A549 (cell line): Measurements from ENCODE around the gene RHBDF2. TPM values are rescaled to one million over a fixed set of nuclear protein-coding genes. Genes with fewer than 3 reads are reported as not detected.
A peak's percentile ranks its signal among the peaks of the same experiment; 100 is the strongest.

Source experiments
- ATAC-seq, 2 experiments: fragments of 200-7000 bp in 1 of 2; fragments of >200 bp in 1 of 2; cut with Nextera tagmentation in 1 of 2; cut with Tn5 transposase in 1 of 2; 3 replicates each; pipeline versions ENCODE4 v1.8.0 to v1.9.1; 2018 to 2020; ENCODE audit warnings: mild to moderate bottlenecking in 1 of 2, moderate library complexity in 1 of 2
- CTCF ChIA-PET: fragments of 300-600 bp; sonication (Branson Sonifier 250); formaldehyde crosslinking; extraction: SDS; loops from one replicate; lab custom pipeline; 2021; ENCODE audit warnings: antibody characterized with exemption, inconsistent platforms; lab: Yijun Ruan, JAX
- POLR2A ChIA-PET: fragments of 350-600 bp; formaldehyde crosslinking; extraction: SDS; loops from one replicate; lab custom pipeline; 2021; ENCODE audit warnings: antibody characterized with exemption, inconsistent platforms; lab: Yijun Ruan, JAX
- DNase-seq, 2 experiments: peaks; one replicate each; pipeline versions ENCODE4 v3.0.0 to v3.0.0-alpha.2; 2011 to 2016; ENCODE audit warnings: low read depth in 1 of 2, low spot score in 1 of 2
- FAIRE-seq: peaks from 2 replicates; lab custom pipeline; 2011; peaks lifted over from hg19 to GRCh38; lab: Jason Lieb, UNC
- H3K27ac ChIP-seq, 2 experiments: fragments of >200 bp; sonication (Bioruptor Twin); formaldehyde crosslinking; 3 replicates each; pipeline ENCODE4 v1.5.1; 2016 to 2017
- H3K4me1 ChIP-seq: fragments of >200 bp; sonication (Bioruptor Twin); formaldehyde crosslinking; 3 replicates; pipeline ENCODE4 v1.6.1; 2016
- H3K4me2 ChIP-seq: fragments of >200 bp; sonication (Bioruptor Twin); formaldehyde crosslinking; 3 replicates; pipeline ENCODE4 v1.6.1; 2016
- H3K4me3 ChIP-seq: fragments of >200 bp; sonication (Bioruptor Twin); formaldehyde crosslinking; 3 replicates; pipeline ENCODE4 v1.5.1; 2016
- H3K9me3 ChIP-seq: fragments of >200 bp; sonication (Bioruptor Twin); formaldehyde crosslinking; 3 replicates; pipeline ENCODE4 v1.6.1; 2016
- ATOH8 ChIP-seq: fragments of 250-450 bp; sonication (Bioruptor Pico); IDR thresholded peaks from 2 replicates; pipeline ENCODE4 v1.5.0; 2020; ENCODE audit warnings: low read depth, mild to moderate bottlenecking, moderate library complexity
- CBX8 ChIP-seq: fragments of 200-600 bp; sonication (generic); IDR thresholded peaks from 2 replicates; pipeline ENCODE4 v1.6.1; 2016
- CEBPB ChIP-seq, 2 experiments: fragments of >200 bp in 1 of 2; sonication (Bioruptor Twin) in 1 of 2; formaldehyde crosslinking in 1 of 2; IDR thresholded peaks; 2 replicates each; pipeline ENCODE4 v1.6.1; 2012 to 2016
- CHD4 ChIP-seq: fragments of 200-600 bp; sonication (generic); IDR thresholded peaks from 2 replicates; pipeline ENCODE4 v1.6.1; 2016; ENCODE audit warnings: antibody characterized with exemption, mild to moderate bottlenecking, borderline replicate concordance
- ESRRA ChIP-seq: fragments of 150-350 bp; IDR thresholded peaks from 2 replicates; pipeline ENCODE4 v1.6.1; 2014; ENCODE audit warnings: mild to moderate bottlenecking, low read length, borderline replicate concordance
- FOSB ChIP-seq: fragments of 250-450 bp; sonication (Bioruptor Pico); IDR thresholded peaks from 2 replicates; pipeline ENCODE4 v1.5.0; 2020; ENCODE audit warnings: mild to moderate bottlenecking, moderate library complexity
- HES2 ChIP-seq: fragments of >200 bp; sonication (Bioruptor Twin); formaldehyde crosslinking; IDR thresholded peaks from 2 replicates; pipeline ENCODE4 v1.6.1; 2016
- HEYL ChIP-seq: fragments of 250-450 bp; sonication (Bioruptor Pico); IDR thresholded peaks from 2 replicates; pipeline ENCODE4 v1.8.0; 2021; ENCODE audit warnings: mild to moderate bottlenecking, moderate library complexity
- HOXA7 ChIP-seq: fragments of 250-450 bp; sonication (Bioruptor Pico); IDR thresholded peaks from 2 replicates; pipeline ENCODE4 v1.5.0; 2020; ENCODE audit warnings: mild to moderate bottlenecking, moderate library complexity
- HOXB13 ChIP-seq: fragments of 250-450 bp; sonication (Bioruptor Pico); IDR thresholded peaks from 2 replicates; pipeline ENCODE4 v1.5.0; 2020; ENCODE audit warnings: low read depth, mild to moderate bottlenecking, moderate library complexity
- HOXB5 ChIP-seq: fragments of 250-450 bp; sonication (Bioruptor Pico); IDR thresholded peaks from 2 replicates; pipeline ENCODE4 v1.5.0; 2020; ENCODE audit warnings: mild to moderate bottlenecking, moderate library complexity
- JUNB ChIP-seq: fragments of >200 bp; sonication (Bioruptor Twin); formaldehyde crosslinking; IDR thresholded peaks from 2 replicates; pipeline ENCODE4 v1.6.1; 2016
- MAX ChIP-seq: IDR thresholded peaks from 2 replicates; pipeline ENCODE4 v1.6.1; 2012
- MAZ ChIP-seq: fragments of 150-350 bp; IDR thresholded peaks from 2 replicates; pipeline ENCODE4 v1.6.1; 2014; ENCODE audit warnings: antibody characterized with exemption, low read depth, low read length, borderline replicate concordance
- NR3C1 ChIP-seq: fragments of >200 bp; sonication (Bioruptor Twin); formaldehyde crosslinking; IDR thresholded peaks from 3 replicates; pipeline ENCODE4 v1.6.1; 2017
- PBX3 ChIP-seq: IDR thresholded peaks from 2 replicates; pipeline ENCODE4 v1.6.1; 2012
- PHF8 ChIP-seq: fragments of 200-600 bp; sonication (generic); IDR thresholded peaks from 2 replicates; pipeline ENCODE4 v1.6.1; 2016; ENCODE audit warnings: low read depth, mild to moderate bottlenecking, antibody characterized with exemption, moderate library complexity, borderline replicate concordance
- RCOR1 ChIP-seq: fragments of 150-350 bp; IDR thresholded peaks from 2 replicates; pipeline ENCODE4 v1.6.1; 2014; ENCODE audit warnings: antibody characterized with exemption, low read length, low read depth
- RFX5 ChIP-seq: fragments of 450-650 bp; IDR thresholded peaks from 2 replicates; pipeline ENCODE4 v1.7.1; 2014; ENCODE audit warnings: antibody characterized with exemption, mild to moderate bottlenecking, moderate library complexity
- SMC3 ChIP-seq: fragments of >200 bp; sonication (Bioruptor Twin); formaldehyde crosslinking; IDR thresholded peaks from 3 replicates; pipeline ENCODE4 v1.6.1; 2018; ENCODE audit warnings: inconsistent platforms
- SREBF2 ChIP-seq: fragments of 450-650 bp; IDR thresholded peaks from 2 replicates; pipeline ENCODE4 v1.6.1; 2014; ENCODE audit warnings: mild to moderate bottlenecking, moderate library complexity
- ZC3H11A ChIP-seq: fragments of 450-650 bp; IDR thresholded peaks from 2 replicates; pipeline ENCODE4 v1.6.1; 2014; ENCODE audit warnings: antibody characterized with exemption, mild to moderate bottlenecking
- ZFP36 ChIP-seq: fragments of 450-650 bp; IDR thresholded peaks from 2 replicates; pipeline ENCODE4 v1.6.1; 2014; ENCODE audit warnings: borderline replicate concordance; ENCODE audit not compliant: partially characterized antibody
- ZNF302 ChIP-seq: fragments of 250-450 bp; sonication (Bioruptor Pico); IDR thresholded peaks from 2 replicates; pipeline ENCODE4 v1.9.0; 2021; ENCODE audit warnings: inconsistent platforms, mild to moderate bottlenecking, moderate library complexity
- WGBS: methylation state at CpG from one replicate; pipeline ENCODE4 v1.1.6; 2017; ENCODE audit errors: missing lambda C conversion rate; 5-methylcytosine and 5-hydroxymethylcytosine counted together
- polyA plus RNA-seq, 4 experiments: library from polyadenylated mRNA; depleted of rRNA in 3 of 4; stranded (reverse); fragments of >200 nt; fragmentation: RNase III in 1 of 4; extraction: RNeasy Plus Mini Kit Qiagen cat#74134 plus additional on column Dnase treatment in 1 of 4; gene quantifications; 2 replicates in 3 of 4; 3 replicates in 1 of 4; pipeline ENCODE4 v1.2.3, GENCODE V29; 2011 to 2017

RHBDF2 gene
- polyA plus RNA-seq, 2 of the 4 experiments (the other 2 are of a cell fraction) = 14.0 to 42.9 TPM

- POLR2A ChIA-PET = no interaction called here
These were observed 63.5 kb downstream of the RHBDF2 start for GRCh38 chr17:76437467-76438402.

GRCh38 chr17:76435751-76436150, 65.5 kb downstream of the RHBDF2 start:
- Histone ChIP-seq H3K4me2 (no peak overlapping the region), H3K27ac (no peak overlapping the region), H3K9me3 (no peaks in the 10 kb centered on the region), H3K4me1 (peaks cover 19% of the 10 kb centered on the region), H3K4me3 (no peak overlapping the region)
- FAIRE-seq (no peak), ATAC-seq (no peak), DNase-seq (no peak)
- WGBS = 94% methylated on average over 11 of the region's 11 CpGs
- TF ChIP-seq ZC3H11A (no peak), NR3C1 (no peak), CBX8 (no peak), ESRRA (no peak), PHF8 (no peak), RCOR1 (no peak), FOSB (CRISPR knock-in tag) (no peak), ATOH8 (CRISPR knock-in tag) (no peak), HOXB13 (CRISPR knock-in tag) (no peak)
- CTCF ChIA-PET = interaction anchor here (0.6 to 35.0 kb wide), 12 partner anchors 9 to 1279 kb away, joined by 3 to 1107 read pairs (median 4); partner anchors contain the start of gene SPHK1
- POLR2A ChIA-PET = interaction anchor here (1.7 kb wide), 1 partner anchor 11 kb away, joined by 6 read pairs; no protein-coding TSS in a partner anchor

More at GRCh38 chr17:76437467-76438402, 63.5 kb downstream of the RHBDF2 start:
- H3K27ac ChIP-seq = 0 out of 6 replicates have a peak overlapping the region, but pooled peaks of 1 of the 2 experiments have one; percentile 12
- no peak overlapping the region for H3K4me2 ChIP-seq
- FAIRE-seq = no peak
- WGBS = 84% methylated on average over 13 of the region's 13 CpGs
- no peak for DNase-seq
- H3K9me3 ChIP-seq = no peaks in the 10 kb centered on the region
- peaks cover 30% of the 10 kb centered on the region for H3K4me1 ChIP-seq
- no peak for TF ChIP-seq SMC3
- 0 out of 4 replicates have a peak, but pooled peaks of 1 of the 2 experiments have one; percentile 35 for TF ChIP-seq CEBPB (IDR thresholded peaks at IDR 0.05)
- TF ChIP-seq, all 56 proteins: peak for 1
- CTCF ChIA-PET = interaction anchor here (0.7 to 35.0 kb wide), 7 partner anchors 11 to 31 kb away, joined by 3 to 1107 read pairs (median 8); no protein-coding TSS in a partner anchor
- no peak for ATAC-seq
- no peak overlapping the region for H3K4me3 ChIP-seq

- Histone ChIP-seq H3K27ac (no peak overlapping the region), H3K4me2 (no peak overlapping the region), H3K9me3 (no peaks in the 10 kb centered on the region), H3K4me3 (no peak overlapping the region), H3K4me1 (peaks cover 19% of the 10 kb centered on the region)
- ATAC-seq = no peak
- ChIA-PET CTCF (interaction anchor here (0.6 to 35.0 kb wide), 10 partner anchors 11 to 479 kb away, joined by 3 to 1107 read pairs (median 6); partner anchors contain the start of gene SPHK1), POLR2A (interaction anchor here (1.7 kb wide), 1 partner anchor 12 kb away, joined by 6 read pairs; no protein-coding TSS in a partner anchor)
- WGBS = 84% methylated on average over 7 of the region's 7 CpGs
- no peak for DNase-seq
- TF ChIP-seq SMC3 (no peak), RFX5 (no peak), JUNB (no peak), HOXB5 (CRISPR knock-in tag) (no peak)
- no peak for FAIRE-seq
These were observed 66.4 kb downstream of the RHBDF2 start for GRCh38 chr17:76434870-76435269.

GRCh38 chr17:76433693-76434092, 67.5 kb downstream of the RHBDF2 start:
- ATAC-seq = no peak
- TF ChIP-seq MAZ (no peak), HEYL (CRISPR knock-in tag) (no peak), HOXA7 (CRISPR knock-in tag) (no peak), PBX3 (no peak), HES2 (no peak), SREBF2 (no peak), CHD4 (no peak), ZFP36 (no peak), ZNF302 (CRISPR knock-in tag) (no peak), MAX (no peak)
- Histone ChIP-seq H3K4me1 (peaks cover 11% of the 10 kb centered on the region), H3K9me3 (no peaks in the 10 kb centered on the region), H3K4me2 (no peak overlapping the region), H3K4me3 (no peak overlapping the region), H3K27ac (no peak overlapping the region)
- ChIA-PET CTCF (interaction anchor here (35.0 kb wide), 1 partner anchor 27 kb away, joined by 1107 read pairs; no protein-coding TSS in a partner anchor), POLR2A (no interaction called here)
- 89% methylated on average over 9 of the region's 9 CpGs for WGBS
- no peak for FAIRE-seq
- no peak for DNase-seq
